A549 (cell line): ENCODE data around the gene MLPH. TPM values are rescaled to one million over a fixed set of nuclear protein-coding genes. Genes with fewer than 3 reads are reported as not detected.

ENCODE experiments used
- ATAC-seq, 2 experiments: fragments of 200-7000 bp in 1 of 2; fragments of >200 bp in 1 of 2; cut with Nextera tagmentation in 1 of 2; cut with Tn5 transposase in 1 of 2; 3 replicates each; pipeline versions ENCODE4 v1.8.0 to v1.9.1; 2018 to 2020; ENCODE audit warnings: mild to moderate bottlenecking in 1 of 2, moderate library complexity in 1 of 2
- CTCF ChIA-PET: fragments of 300-600 bp; sonication (Branson Sonifier 250); formaldehyde crosslinking; extraction: SDS; loops from one replicate; lab custom pipeline; 2021; ENCODE audit warnings: antibody characterized with exemption, inconsistent platforms; lab: Yijun Ruan, JAX
- POLR2A ChIA-PET: fragments of 350-600 bp; formaldehyde crosslinking; extraction: SDS; loops from one replicate; lab custom pipeline; 2021; ENCODE audit warnings: antibody characterized with exemption, inconsistent platforms; lab: Yijun Ruan, JAX
- DNase-seq, 2 experiments: peaks; one replicate each; pipeline versions ENCODE4 v3.0.0 to v3.0.0-alpha.2; 2011 to 2016; ENCODE audit warnings: low read depth in 1 of 2, low spot score in 1 of 2
- FAIRE-seq: peaks from 2 replicates; lab custom pipeline; 2011; peaks lifted over from hg19 to GRCh38; lab: Jason Lieb, UNC
- H3K27ac ChIP-seq, 2 experiments: fragments of >200 bp; sonication (Bioruptor Twin); formaldehyde crosslinking; 3 replicates each; pipeline ENCODE4 v1.5.1; 2016 to 2017
- H3K4me1 ChIP-seq: fragments of >200 bp; sonication (Bioruptor Twin); formaldehyde crosslinking; 3 replicates; pipeline ENCODE4 v1.6.1; 2016
- H3K4me2 ChIP-seq: fragments of >200 bp; sonication (Bioruptor Twin); formaldehyde crosslinking; 3 replicates; pipeline ENCODE4 v1.6.1; 2016
- H3K4me3 ChIP-seq: fragments of >200 bp; sonication (Bioruptor Twin); formaldehyde crosslinking; 3 replicates; pipeline ENCODE4 v1.5.1; 2016
- H3K9me3 ChIP-seq: fragments of >200 bp; sonication (Bioruptor Twin); formaldehyde crosslinking; 3 replicates; pipeline ENCODE4 v1.6.1; 2016
- BCL3 ChIP-seq: fragments of >200 bp; sonication (Bioruptor Twin); formaldehyde crosslinking; IDR thresholded peaks from 3 replicates; pipeline ENCODE4 v1.6.1; 2016
- CBX8 ChIP-seq: fragments of 200-600 bp; sonication (generic); IDR thresholded peaks from 2 replicates; pipeline ENCODE4 v1.6.1; 2016
- CHD2 ChIP-seq: fragments of 150-350 bp; IDR thresholded peaks from 2 replicates; pipeline ENCODE4 v1.6.1; 2014; ENCODE audit warnings: low read length; ENCODE audit not compliant: partially characterized antibody
- E2F6 ChIP-seq: IDR thresholded peaks from 2 replicates; pipeline ENCODE4 v1.6.1; 2012; ENCODE audit warnings: low read depth, borderline replicate concordance
- EHMT2 ChIP-seq: fragments of 200-600 bp; sonication (generic); IDR thresholded peaks from 2 replicates; pipeline ENCODE4 v1.6.1; 2016; ENCODE audit warnings: antibody characterized with exemption, low read depth, mild to moderate bottlenecking, moderate library complexity
- ESRRA ChIP-seq: fragments of 150-350 bp; IDR thresholded peaks from 2 replicates; pipeline ENCODE4 v1.6.1; 2014; ENCODE audit warnings: mild to moderate bottlenecking, low read length, borderline replicate concordance
- FOSB ChIP-seq: fragments of 250-450 bp; sonication (Bioruptor Pico); IDR thresholded peaks from 2 replicates; pipeline ENCODE4 v1.5.0; 2020; ENCODE audit warnings: mild to moderate bottlenecking, moderate library complexity
- FOSL2 ChIP-seq, 2 experiments: fragments of 450-650 bp in 1 of 2; fragments of >200 bp in 1 of 2; sonication (Bioruptor Twin) in 1 of 2; formaldehyde crosslinking; IDR thresholded peaks; 2 replicates each; pipeline versions ENCODE4 v1.5.0 to v1.6.1; 2016 to 2020; ENCODE audit warnings: mild to moderate bottlenecking in 1 of 2, moderate library complexity in 1 of 2
- JUN ChIP-seq, 2 experiments: fragments of >200 bp; sonication (Bioruptor Twin); formaldehyde crosslinking; IDR thresholded peaks; 2 replicates in 1 of 2; 3 replicates in 1 of 2; pipeline ENCODE4 v1.6.1; 2016 to 2017
- MAZ ChIP-seq: fragments of 150-350 bp; IDR thresholded peaks from 2 replicates; pipeline ENCODE4 v1.6.1; 2014; ENCODE audit warnings: antibody characterized with exemption, low read depth, low read length, borderline replicate concordance
- NFE2L2 ChIP-seq: fragments of 150-350 bp; conservative IDR thresholded peaks from 2 replicates; pipeline ENCODE4 v1.6.1; 2014; ENCODE audit warnings: low read length
- NPAS2 ChIP-seq: fragments of 250-450 bp; sonication (Bioruptor Pico); IDR thresholded peaks from 2 replicates; pipeline ENCODE4 v1.8.0; 2022; ENCODE audit warnings: mild to moderate bottlenecking, moderate library complexity, borderline replicate concordance
- PHF8 ChIP-seq: fragments of 200-600 bp; sonication (generic); IDR thresholded peaks from 2 replicates; pipeline ENCODE4 v1.6.1; 2016; ENCODE audit warnings: low read depth, mild to moderate bottlenecking, antibody characterized with exemption, moderate library complexity, borderline replicate concordance
- POLR2A ChIP-seq: IDR thresholded peaks from 2 replicates; pipeline ENCODE4 v1.6.1; 2012; ENCODE audit warnings: mild to moderate bottlenecking, low read length
- RAD21 ChIP-seq, 2 experiments: fragments of >200 bp in 1 of 2; sonication (Bioruptor Twin) in 1 of 2; formaldehyde crosslinking in 1 of 2; IDR thresholded peaks in 1 of 2; conservative IDR thresholded peaks in 1 of 2; 2 replicates in 1 of 2; 3 replicates in 1 of 2; pipeline ENCODE4 v1.6.1; 2012 to 2018; ENCODE audit warnings: inconsistent platforms in 1 of 2
- REST ChIP-seq: fragments of 200-600 bp; sonication (generic); IDR thresholded peaks from 2 replicates; pipeline ENCODE4 v1.6.1; 2016; ENCODE audit warnings: antibody characterized with exemption, mild to moderate bottlenecking, moderate library complexity
- ZC3H11A ChIP-seq: fragments of 450-650 bp; IDR thresholded peaks from 2 replicates; pipeline ENCODE4 v1.6.1; 2014; ENCODE audit warnings: antibody characterized with exemption, mild to moderate bottlenecking
- WGBS: methylation state at CpG from one replicate; pipeline ENCODE4 v1.1.6; 2017; ENCODE audit errors: missing lambda C conversion rate; 5-methylcytosine and 5-hydroxymethylcytosine counted together
- polyA plus RNA-seq, 4 experiments: library from polyadenylated mRNA; depleted of rRNA in 3 of 4; stranded (reverse); fragments of >200 nt; fragmentation: RNase III in 1 of 4; extraction: RNeasy Plus Mini Kit Qiagen cat#74134 plus additional on column Dnase treatment in 1 of 4; gene quantifications; 2 replicates in 3 of 4; 3 replicates in 1 of 4; pipeline ENCODE4 v1.2.3, GENCODE V29; 2011 to 2017
- TF ChIP-seq, protein P1 (sequence below): fragments of 150-350 bp; IDR thresholded peaks from 2 replicates; pipeline ENCODE4 v1.6.1; 2014; ENCODE audit warnings: low read depth, mild to moderate bottlenecking, low read length
- TF ChIP-seq, protein P2 (sequence below): IDR thresholded peaks from 2 replicates; pipeline ENCODE4 v1.6.1; 2012

Gene MLPH
- polyA plus RNA-seq, 2 of the 4 experiments (the other 2 are of a cell fraction) = 218 to 350 TPM

DNA sequence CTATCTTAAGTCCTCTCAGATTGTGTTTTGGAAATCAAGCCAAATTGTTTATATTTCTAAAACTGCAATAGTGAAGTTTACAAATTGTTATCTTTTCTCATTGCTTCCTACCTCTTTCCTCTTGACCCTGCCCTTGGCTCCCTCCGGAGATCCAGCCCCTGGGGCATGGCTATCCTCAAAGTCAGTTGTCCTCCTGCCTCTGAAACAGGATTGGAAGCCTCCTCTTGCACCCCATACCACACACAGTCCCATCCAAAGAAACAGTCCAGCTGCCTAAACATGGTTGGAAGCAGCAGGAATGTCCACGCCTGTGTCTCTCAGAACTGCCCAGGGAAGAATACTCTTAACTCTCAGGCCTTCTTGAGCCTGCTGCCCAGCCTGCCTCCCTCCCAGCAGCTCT lies 43.0 kb upstream of the MLPH start:
- CTCF ChIA-PET = interaction anchor here (0.7 to 1.4 kb wide), 4 partner anchors 27 to 358 kb away, joined by 3 to 6 read pairs (median 3); partner anchors contain the start of gene COPS8
- WGBS = 87% methylated on average over 2 of the region's 2 CpGs
- FAIRE-seq (no peak), ATAC-seq (no peak), DNase-seq (no peak)
- Histone ChIP-seq H3K4me2 (no peak overlapping the region), H3K4me3 (no peak overlapping the region), H3K4me1 (no peaks in the 10 kb centered on the region), H3K9me3 (peaks cover 5% of the 10 kb centered on the region; the same call in 2 of the 3 replicates), H3K27ac (no peak overlapping the region)
- no peak for TF ChIP-seq ESRRA
- TF ChIP-seq, protein P1, sequence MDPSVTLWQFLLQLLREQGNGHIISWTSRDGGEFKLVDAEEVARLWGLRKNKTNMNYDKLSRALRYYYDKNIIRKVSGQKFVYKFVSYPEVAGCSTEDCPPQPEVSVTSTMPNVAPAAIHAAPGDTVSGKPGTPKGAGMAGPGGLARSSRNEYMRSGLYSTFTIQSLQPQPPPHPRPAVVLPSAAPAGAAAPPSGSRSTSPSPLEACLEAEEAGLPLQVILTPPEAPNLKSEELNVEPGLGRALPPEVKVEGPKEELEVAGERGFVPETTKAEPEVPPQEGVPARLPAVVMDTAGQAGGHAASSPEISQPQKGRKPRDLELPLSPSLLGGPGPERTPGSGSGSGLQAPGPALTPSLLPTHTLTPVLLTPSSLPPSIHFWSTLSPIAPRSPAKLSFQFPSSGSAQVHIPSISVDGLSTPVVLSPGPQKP = no peak
- TF ChIP-seq ZC3H11A = no peak
- no peak for TF ChIP-seq MAZ
- TF ChIP-seq FOSB (CRISPR knock-in tag) = no peak
- TF ChIP-seq REST = no peak
- no peak for TF ChIP-seq CBX8
- no peak for TF ChIP-seq POLR2A
- TF ChIP-seq BCL3 = no peak
- TF ChIP-seq CHD2 = no peak
- TF ChIP-seq E2F6 = no peak
- no peak for TF ChIP-seq NFE2L2
- TF ChIP-seq JUN (IDR thresholded peaks at IDR 0.05) = no peak
- TF ChIP-seq EHMT2 = no peak
- TF ChIP-seq FOSL2 (IDR thresholded peaks at IDR 0.05) = no peak
- TF ChIP-seq FOSL2 (CRISPR knock-in tag; IDR thresholded peaks at IDR 0.05) = no peak
- POLR2A ChIA-PET = no interaction called here

DNA sequence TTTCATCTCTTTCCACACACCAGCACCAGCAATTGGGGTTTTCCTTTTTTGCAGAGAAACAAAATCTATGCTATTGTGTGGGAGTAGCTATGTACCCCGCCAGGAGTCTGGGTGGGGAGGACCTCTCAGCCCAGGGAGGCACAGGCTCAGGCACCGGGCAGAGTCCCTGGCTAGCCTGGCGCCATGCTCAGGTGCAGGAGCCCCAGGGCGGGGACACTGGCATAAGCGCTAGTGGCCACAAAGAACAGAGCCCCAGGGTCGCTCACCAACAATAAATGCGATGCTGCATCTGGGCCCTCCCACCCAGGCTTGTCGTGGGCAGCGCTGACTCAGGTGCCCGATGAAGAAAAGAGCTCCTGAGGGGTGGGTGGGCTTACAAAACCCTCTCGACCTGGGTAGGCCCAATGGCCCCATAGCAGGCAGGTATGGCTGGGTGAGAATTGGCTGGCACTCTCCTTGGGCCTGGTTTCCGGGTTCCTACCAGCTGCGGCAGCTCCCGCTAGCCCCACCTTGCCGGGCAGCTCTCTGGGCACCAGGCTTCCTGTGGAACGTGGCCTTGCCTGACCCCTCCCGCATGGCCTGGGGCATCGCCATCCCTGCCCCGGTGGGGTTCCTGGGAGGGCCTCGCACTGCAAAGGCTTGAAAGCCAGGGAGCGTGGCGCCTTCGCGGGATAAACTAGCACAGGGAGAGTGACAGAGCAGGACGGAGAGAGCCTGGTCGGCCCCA lies 41.3 kb upstream of the MLPH start:
- Histone ChIP-seq H3K4me1 (no peaks in the 10 kb centered on the region), H3K4me2 (no peak overlapping the region), H3K4me3 (no peak overlapping the region), H3K27ac (no peak overlapping the region), H3K9me3 (no peaks in the 10 kb centered on the region)
- no peak for ATAC-seq
- POLR2A ChIA-PET = no interaction called here
- CTCF ChIA-PET = interaction anchor here (0.9 to 1.8 kb wide), 3 partner anchors 9 to 126 kb away, joined by 3 to 8 read pairs (median 3); no protein-coding TSS in a partner anchor
- TF ChIP-seq PHF8 = no peak
- no peak for TF ChIP-seq E2F6
- TF ChIP-seq RAD21 (conservative IDR thresholded peaks at IDR 0.05 in 1 of 2, IDR thresholded peaks at IDR 0.05 in 1 of 2) = no peak
- TF ChIP-seq JUN (IDR thresholded peaks at IDR 0.05) = no peak
- TF ChIP-seq, protein P2, sequence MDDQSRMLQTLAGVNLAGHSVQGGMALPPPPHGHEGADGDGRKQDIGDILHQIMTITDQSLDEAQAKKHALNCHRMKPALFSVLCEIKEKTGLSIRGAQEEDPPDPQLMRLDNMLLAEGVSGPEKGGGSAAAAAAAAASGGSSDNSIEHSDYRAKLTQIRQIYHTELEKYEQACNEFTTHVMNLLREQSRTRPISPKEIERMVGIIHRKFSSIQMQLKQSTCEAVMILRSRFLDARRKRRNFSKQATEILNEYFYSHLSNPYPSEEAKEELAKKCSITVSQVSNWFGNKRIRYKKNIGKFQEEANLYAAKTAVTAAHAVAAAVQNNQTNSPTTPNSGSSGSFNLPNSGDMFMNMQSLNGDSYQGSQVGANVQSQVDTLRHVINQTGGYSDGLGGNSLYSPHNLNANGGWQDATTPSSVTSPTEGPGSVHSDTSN = no peak
- no peak for TF ChIP-seq NPAS2 (CRISPR knock-in tag)
- no peak for FAIRE-seq
- no peak for DNase-seq
- WGBS = 93% methylated on average over 19 of the region's 26 CpGs
